HG03025 (cell line): ENCODE data around the gene CSNK1G2.

Experiments used
- ATAC-seq: cut with Tn5 transposase; IDR thresholded peaks from one replicate; pipeline ENCODE4 v1.9.1; 2021; ENCODE audit warnings: mild to moderate bottlenecking, moderate library complexity; ENCODE audit not compliant: unreplicated experiment, low FRiP score

CSNK1G2 gene

GRCh38 chr19:2014131-2014571 is 73.2 kb downstream of the CSNK1G2 start:
- no peak for ATAC-seq

- no peak for ATAC-seq
Observed at GRCh38 chr19:2014731-2015607, 74.0 kb downstream of the CSNK1G2 start.

GRCh38 chr19:2015608-2015950 is 74.6 kb downstream of the CSNK1G2 start, which contains the start of gene BTBD2:
TSS of gene BTBD2 (minus strand) at chr19:2015714. CDS start at chr19:2015703, 11 bp downstream.
- ATAC-seq = no peak

GRCh38 chr19:2016041-2016807 is 75.3 kb downstream of the CSNK1G2 start:
- no peak for ATAC-seq

- ATAC-seq = no peak
Observed at GRCh38 chr19:2018752-2019151, 77.8 kb downstream of the CSNK1G2 start.

- ATAC-seq = no peak
Observed at GRCh38 chr19:2021453-2022140, 80.6 kb downstream of the CSNK1G2 start.

- ATAC-seq = no peak
Observed at GRCh38 chr19:2022289-2022688, 81.3 kb downstream of the CSNK1G2 start.

- no peak for ATAC-seq
Observed at GRCh38 chr19:2026770-2027169, 85.8 kb downstream of the CSNK1G2 start.

GRCh38 chr19:2027361-2027760 is 86.4 kb downstream of the CSNK1G2 start:
- no peak for ATAC-seq
